HG03457 (cell line): ENCODE data around the gene MYL3.

Source experiments
- ATAC-seq: cut with Tn5 transposase; IDR thresholded peaks from one replicate; pipeline ENCODE4 v1.9.1; 2021; ENCODE audit warnings: moderate number of reproducible peaks; ENCODE audit not compliant: unreplicated experiment

The MYL3 gene

DNA sequence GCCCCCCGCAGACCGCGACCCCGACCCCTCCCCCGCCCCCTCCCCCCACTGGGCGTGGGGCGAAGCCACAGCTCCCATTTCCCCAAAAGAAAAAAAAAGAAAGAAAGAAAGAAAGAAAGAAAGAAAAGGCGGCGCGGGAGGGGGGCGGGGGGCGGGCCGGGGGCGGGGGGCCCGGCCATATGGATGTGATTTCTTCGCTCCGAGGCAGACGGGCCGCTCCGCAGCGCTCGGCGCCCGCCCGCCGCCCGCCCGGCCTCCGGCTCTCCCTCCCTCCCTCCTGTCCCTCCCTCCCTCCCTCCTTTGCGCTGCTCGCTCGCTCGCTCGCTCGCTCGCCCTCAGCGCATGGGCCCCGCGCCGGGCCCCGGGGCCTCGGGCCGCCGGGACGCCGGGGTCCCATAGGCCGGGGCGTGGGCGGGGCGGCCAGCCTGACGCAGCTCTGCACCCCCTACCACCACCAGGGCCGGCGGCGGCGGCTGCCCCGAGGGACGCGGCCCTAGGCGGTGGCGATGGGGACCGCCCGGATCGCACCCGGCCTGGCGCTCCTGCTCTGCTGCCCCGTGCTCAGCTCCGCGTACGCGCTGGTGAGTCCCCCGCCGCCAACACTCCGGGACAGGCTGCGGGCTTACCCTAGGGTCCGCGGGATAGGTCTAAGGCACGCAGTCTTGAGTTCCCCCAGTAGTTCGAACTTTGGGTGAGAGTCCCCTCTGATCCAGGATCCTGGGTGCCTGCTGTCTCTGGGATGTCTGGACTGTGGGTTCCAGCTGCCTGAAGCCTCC is 20.0 kb upstream of the MYL3 start:
- ATAC-seq = no peak

DNA sequence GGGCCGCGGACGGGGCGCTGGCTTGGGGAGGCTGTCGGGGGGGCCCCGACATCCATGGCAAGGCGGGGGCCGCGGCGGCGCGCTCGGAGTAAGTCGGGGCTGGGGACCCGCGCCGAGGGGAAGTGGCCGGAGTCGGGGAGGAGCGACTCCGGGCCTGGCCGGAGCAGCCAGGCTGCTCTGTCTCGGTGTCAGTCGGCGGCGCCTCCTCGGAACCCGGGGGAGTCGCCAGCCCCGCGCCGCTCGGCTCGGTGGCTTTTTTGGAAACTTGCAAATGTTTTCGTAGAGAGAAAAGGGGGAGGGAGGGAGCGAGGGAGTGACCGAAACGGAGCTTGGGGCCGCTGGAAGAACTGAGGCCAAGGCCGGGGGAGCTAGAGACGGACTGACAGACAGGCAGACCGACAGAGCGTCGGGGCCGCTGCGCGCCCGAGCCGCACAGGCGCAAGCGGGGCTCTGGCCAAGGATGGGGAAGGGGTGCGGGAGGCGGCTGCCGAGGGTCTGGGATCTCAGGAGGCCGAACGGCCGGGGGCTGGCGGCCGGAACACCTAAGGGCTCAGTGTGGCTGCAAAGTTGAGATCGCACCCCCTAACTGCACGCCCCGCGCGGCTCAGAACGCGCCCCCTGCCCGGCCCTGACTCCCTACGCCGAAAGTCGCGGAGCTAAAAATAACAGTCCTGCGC is 19.3 kb upstream of the MYL3 start:
- ATAC-seq = no peak

DNA sequence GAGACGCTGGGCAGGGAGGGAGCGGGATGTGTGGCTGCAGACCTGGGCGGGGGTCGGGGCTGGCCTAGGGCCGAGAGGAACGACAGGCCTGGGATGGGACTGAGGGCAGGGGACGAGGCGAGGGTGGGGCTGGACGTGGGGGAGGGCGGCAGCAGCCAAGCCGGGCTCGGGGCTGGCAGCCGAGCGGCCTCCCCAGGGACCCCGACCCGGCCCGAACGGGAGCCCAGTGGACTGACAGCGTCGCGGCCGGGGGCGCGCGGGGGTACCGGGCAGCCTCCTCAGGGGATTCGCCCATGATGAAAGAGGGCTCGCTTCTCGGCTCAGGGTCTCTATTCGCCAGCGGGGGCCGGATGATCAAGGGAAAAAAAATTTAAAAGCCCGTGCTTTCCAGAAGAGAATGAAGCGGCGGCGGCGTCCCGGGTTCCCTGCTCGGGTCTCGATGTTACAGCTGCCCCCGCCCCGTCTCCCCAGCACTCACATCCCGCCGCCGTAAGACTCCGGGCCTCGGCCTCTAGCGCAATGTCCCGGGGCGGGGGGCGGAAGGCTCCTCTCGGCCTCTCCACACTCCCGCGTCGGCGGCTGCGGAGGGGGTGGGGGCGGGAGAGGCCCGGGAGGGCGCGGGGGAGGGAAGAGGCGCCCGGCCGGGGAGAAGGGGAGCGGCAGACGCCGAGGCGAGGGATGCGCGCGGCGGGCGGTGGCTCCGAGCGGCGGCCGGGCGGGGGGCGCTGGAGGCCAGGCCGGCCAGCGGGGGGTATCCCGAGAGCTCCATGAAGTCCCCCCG is 18.5 kb upstream of the MYL3 start:
- ATAC-seq = no peak

DNA sequence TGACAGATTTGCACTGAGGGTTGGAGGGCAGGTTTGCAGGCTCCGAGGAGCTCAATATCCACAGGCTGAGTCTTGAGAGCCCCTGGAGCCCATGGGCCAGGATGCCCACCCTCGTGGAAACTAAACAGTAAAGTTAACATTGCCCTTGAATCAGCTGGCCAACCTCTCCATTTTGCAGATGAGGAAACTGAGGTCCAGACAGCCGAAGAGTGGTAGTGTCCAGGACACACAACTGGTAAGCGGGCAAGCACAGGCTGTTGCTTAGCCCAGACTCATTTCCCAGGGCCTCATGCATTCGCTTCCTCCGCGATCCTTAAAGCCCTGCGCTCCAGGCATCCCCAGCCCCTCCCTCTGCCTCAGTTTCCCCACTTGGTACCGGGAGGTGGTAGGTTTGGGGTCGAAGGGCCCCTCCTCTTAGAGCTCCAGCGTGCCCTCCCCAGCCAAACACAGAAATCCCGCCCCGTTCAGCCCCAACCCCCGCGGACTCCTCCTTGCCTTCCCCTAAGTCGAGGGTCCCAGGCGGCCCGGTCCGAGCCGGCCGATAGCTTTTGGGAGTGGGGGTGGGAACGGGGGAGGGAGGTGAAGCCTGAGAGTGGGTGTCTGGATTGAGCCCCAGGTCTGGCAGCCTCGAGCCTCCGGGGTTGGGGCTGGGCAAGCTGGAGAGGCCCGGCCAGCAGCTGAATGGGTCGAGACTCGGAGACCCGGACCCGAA is 17.8 kb upstream of the MYL3 start:
- no peak for ATAC-seq

DNA sequence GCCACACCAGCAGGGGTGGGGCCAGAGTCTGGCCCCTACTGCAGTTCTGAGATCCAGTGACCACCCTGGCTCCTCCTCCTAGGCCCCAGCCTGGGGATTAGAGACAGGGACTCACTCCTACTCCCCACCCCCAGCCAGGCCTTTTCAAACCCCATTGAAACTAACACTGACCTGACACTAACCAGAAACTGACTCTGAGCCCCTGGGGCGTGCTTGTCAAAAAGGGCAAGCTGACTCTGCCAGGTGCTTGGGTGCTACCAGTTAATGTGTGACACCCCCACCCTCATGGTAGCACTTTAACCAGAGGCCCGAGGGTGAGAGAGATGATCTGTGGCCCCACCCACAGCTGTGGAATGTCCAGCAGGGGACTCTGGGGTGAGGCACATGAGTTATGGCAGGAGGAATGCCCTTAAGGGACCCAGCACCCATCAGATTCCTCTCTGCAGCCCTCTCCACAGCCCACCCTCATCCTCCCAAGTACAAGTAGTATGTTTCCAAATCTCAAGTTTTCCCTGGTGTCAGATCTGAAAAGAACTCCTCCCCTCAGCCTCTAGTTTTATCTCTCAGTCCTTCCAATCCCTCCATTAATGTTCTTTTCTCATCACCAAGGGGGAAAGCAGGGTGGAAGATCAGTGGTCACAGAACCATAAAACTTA is 15.7 kb upstream of the MYL3 start:
- ATAC-seq = no peak

DNA sequence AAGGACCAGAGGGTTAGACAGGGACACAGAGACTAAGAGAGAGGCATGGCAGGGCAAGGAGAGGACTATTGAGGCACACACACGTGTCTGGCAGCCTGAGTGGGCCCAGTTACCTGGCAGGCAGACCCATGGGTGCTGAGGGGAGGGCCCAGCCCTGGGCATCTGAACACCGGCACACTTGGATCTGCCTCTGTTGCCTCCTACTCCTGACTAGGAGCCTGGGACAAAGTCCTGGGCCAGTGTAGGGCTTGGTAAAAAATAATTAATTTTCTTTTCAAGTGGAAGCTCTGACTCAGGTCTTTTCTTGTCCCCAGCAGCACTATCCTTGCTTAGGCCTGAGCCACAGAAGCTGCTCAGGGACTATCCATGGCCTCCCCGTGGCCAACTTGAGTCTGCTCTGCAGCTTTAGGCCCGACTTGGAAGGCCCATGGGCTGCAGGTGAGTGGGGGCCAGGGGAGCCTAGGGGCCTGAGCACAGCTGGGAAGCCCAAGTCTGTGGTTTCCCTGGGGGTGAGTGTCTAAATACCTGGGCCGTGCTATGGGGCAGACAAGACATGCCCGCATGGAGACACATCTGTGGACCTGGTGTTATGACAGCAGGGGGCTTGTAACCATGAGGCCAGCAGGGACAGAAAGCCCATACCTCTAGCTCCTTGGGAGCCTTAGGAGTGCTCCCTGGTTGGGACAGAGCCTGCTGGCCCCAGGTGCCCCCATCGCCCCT is 14.3 kb upstream of the MYL3 start, which contains the start of gene PTH1R:
Gene PTH1R (plus strand): TSS at position 316 of the 720 bp plus-strand sequence. CDS start 5,839 bp downstream, outside the sequence.
- ATAC-seq = no peak

DNA sequence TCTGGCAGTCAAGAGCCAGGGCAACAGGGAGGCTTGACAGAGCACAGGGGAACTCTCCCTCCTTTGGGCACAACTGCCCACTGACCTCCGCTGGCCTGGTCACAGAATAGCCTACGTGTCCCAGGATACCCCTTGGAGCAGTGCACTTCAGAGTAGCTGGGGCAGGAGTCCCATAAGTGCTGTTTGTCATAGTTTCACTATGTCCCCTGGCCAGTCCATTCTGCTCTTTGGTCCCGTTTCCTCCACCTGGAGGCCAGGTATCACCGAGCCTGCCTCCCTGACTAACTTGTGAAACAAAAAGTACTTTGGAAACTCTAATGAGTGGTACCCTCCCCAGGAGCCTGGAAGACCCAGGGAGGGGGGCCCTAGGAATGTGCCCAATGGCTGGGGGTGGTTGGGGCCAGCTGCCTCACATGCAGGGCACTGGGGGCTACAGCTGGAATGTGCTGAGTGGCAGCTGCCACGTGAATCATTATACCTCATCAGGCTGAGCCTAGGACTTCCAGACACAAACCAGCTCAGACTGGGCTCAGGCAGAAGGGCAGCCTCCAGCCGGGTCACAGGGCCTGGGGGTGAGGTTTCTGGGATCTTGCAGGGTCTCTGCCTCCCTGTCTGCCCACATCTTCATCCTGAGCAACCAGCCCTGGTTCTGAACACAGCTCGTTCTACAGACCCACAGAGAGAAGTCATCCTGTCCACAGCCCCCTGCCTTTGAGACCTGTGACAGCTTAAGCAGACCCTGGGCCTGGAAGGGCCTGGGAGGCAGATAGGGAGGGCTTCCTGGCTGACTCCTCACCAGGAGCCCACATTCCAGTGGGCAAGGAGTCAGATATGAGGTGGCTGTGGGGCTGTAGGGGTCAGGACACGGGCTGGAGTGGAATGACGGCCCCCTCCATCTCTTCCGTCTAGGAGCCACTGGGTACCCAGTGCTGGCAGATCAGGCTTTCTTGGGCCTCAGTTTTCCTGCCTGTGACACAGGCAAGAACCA is 13.4 kb upstream of the MYL3 start:
- no peak for ATAC-seq

DNA sequence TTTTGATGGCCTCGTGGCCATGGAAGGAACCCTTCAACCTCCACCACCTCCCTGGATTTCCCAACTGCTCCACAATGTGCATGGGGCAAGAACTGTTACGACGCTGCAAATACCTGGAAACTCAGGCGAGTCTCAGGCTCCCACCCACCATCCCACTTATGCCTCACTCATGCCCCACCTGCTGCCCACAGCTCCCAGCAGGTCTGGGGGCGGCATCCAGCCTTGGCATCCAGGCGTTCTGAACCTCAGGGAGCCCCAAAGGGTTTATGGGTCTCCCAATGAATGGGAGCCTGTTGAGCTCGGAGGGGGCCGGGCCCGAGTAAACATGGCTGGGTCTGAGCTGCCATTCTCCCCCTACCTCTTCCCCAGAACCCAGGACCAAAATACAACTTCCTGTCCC is 12.3 kb upstream of the MYL3 start:
- no peak for ATAC-seq

DNA sequence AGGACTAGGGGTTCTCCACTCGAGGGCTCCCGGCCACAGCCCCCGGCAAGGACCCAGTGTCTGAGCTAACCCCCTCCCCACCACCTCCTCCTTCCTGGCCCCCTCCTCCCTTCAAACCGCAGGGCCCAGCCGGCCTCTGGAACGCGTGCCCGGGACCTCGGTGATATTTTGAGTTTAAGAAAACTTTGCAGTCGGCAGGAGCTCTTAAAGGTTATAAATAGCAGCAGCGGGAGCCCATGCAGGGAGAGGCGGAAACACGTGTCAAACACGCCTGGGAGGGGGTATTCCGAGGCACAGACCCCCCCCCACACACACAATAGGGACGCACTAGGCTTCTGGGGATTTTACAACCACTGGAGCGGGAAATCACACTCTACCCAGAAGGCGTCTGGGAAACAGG is 11.2 kb upstream of the MYL3 start:
- ATAC-seq = no peak

DNA sequence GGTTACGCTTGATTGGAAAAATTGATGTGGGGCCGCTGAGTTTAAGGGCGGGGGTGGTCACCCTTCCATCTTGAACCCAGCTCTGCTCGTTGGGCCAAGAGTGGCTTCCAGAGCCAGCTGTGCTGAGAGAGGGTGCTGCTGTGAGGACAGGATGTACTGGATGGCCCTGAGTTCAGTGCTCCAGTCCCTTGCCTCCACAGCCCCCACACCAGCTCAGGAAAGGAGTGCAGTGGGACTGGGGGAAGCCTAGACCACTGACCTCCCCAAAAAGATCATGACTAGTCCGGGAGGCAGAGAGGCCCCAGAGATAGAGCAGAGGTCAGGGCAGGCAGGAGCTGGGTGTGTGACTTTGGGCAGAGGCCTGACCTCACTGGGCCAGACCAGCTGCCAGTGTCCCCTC is 10.3 kb upstream of the MYL3 start:
- ATAC-seq = no peak

DNA sequence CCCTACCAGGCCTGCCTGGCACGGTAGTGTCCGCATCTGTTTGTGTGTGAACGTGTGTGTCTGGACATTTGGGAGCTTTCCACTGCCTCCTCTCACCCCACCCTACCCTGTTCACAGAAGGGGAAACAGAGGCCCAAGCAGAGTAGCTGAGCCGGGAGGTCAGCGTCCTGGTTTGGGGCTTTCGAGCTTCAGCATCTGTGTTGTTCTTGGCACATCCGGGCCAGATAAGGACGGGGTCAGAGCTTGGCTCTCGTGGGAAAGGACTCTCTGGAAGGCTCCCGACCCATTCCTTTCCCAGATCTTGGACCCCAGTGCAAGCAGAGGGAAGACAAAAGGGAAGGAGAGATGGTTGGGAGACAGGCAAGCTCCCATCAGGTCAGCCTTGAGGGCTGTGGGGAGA is 8.0 kb upstream of the MYL3 start:
- ATAC-seq = no peak

DNA sequence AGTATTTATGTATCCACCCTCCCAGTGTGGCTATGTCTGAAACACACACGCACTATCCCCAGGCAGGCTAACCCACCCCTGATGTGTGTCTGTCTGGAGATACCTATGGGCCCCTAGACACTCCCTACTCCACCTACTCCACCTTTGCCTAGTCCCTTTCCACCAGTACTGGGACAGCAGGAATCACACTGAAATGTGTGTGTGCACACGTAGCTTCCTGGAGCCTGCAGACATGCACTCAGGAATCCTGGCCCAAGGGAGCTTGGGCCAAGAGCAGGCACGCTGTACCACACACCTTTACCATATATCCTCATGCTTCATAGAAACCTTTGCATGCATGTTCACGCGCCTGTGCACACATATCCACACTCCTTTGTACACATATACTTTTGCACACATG is 7.4 kb upstream of the MYL3 start:
- ATAC-seq = no peak

DNA sequence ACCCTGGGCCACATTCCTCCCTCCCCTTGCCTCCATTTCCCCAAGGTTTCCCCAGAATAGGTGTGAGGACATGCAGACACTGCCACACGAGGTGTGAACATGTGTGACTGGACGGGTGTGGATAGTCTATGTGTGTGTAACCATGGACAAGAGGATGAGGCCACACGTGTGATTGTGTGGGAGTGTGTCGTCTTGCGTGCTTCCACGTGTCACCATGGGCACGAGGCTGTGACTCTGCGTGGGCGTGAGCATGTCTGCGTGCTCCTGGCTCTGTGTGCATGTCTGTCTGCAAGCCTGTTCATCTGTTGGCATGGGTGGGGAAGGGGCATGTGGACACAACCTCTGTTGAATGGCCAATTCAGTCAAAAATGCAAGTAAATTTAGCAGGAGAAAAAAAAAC is 6.2 kb upstream of the MYL3 start:
- ATAC-seq = no peak

DNA sequence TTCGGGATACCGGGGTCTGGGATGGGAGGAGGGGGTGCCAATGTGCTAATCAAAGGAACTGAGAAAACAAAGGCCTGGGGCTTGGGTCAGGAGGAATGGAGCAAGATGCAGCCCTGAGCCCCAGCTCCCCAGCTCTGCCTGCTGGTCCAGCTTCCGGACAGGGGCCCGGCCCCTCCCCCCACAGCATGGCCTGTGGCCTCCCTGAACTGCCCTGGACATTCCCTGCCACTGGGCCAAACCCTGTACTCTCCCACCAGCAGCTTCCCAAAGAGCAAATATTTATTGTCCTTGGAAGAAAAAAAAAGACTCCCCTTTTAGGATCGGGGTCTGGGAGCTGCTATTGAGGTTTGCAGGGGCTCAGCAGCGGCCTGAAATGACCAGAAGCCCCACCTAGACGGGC is 5.7 kb upstream of the MYL3 start:
- no peak for ATAC-seq

DNA sequence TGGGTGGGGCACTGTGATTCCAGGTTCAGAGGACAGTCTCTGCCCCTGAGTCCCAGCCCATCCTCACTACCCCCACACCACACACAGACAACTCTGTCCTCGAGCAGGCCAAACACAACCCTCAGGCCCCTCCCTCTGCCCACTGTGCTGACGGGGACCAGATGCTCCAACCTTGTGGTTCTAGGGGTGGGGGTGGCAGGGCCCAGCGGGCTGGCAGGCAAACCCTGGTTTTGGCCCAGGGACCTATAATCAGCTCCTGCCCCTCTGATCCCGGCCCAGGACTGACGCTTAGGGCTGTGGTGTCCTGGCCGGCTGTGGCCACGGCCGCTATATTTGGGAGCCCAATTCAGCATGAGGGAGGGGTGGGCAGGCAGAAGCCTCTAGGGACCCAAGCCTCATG is 5.0 kb upstream of the MYL3 start:
- no peak for ATAC-seq

DNA sequence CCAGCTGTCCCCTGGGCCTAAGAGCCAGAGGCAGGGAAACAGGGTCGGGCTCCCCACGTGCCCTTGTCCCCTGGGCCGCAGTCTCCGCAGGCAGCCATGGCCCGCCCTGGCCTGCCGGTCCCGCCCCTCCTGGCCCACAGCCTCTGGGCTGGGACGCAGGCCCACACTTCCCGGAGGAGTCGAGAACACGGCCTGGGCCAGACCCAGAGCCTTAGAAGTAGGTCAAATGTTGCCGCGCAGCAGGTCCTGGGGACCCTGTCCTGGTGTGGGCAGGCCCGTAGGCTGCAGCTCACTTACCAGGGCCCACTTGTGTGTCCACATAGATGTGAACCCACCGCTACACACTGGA is 4.3 kb upstream of the MYL3 start:
- no peak for ATAC-seq

DNA sequence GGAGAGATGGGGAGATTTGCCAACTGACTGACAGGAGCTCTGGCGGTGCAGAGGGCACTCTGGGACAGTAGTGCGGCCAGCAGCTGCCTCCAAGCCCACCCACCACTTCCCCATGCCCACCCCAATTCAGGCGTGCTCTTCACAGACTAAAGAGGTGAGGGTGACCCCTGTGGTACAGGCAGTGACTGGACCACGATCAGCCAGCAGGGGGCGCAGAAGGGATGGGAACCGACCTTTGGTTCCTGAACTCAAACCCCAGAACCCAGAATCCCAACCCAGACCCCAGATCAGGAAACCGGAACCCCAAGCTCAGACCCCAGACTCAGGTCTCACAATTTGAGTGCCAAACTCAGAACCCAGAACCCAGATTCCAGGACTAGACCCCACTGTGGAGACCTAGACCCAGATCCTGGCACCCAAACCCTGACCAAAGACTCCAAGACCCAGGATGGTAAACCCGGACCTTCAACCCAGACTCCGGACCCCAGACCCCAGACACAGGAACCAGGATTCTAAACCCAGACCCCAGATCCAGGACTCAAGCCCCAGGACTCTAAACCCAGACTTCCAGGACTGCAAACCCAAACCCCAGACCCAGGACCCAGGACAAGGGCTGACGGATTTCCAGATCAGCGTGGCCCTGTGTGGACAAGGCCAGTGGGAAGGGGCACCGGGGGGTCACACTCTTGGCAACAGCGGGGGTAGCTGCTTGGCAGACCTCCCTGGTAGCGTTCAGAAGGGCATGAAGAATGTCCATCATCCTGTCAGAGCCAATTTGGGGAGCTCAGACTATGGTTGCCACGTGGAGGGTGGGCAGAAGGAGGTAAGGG is 3.7 kb upstream of the MYL3 start:
- no peak for ATAC-seq

DNA sequence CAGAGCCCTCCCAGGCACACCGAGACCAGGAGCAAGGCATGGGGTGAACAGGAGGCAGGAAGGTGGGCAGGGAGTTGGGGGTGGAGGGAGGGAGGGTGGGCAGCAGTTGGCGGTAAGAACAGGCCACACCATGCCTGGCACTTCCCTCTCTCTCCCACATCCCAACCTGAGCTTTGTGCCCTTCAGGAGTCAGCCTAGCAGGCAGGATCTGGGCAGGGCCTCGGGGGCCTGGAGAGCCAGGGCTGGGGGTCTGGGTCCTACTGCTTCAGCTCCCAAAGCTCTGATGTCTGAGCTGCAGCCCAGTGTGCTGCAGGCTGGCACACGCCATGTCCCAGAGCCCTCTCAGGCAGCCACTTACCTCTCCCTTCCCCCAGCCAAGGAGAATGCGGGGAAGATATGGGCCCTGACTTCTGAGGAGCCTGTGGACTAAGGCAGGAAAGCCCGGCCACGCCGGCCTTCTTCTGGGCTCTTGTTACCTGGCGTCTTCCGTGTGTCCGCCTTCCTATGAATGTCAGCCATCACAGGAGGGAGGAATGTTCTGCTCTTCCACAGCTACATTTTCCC is 2.9 kb upstream of the MYL3 start:
- no peak for ATAC-seq
